GM19372 (cell line): Measurements from ENCODE around the gene VPS35L.

ENCODE experiments used
- ATAC-seq: cut with Tn5 transposase; IDR thresholded peaks from one replicate; pipeline ENCODE4 v1.9.1; 2021; ENCODE audit warnings: mild to moderate bottlenecking, low read depth, moderate library complexity; ENCODE audit not compliant: unreplicated experiment

VPS35L gene

DNA sequence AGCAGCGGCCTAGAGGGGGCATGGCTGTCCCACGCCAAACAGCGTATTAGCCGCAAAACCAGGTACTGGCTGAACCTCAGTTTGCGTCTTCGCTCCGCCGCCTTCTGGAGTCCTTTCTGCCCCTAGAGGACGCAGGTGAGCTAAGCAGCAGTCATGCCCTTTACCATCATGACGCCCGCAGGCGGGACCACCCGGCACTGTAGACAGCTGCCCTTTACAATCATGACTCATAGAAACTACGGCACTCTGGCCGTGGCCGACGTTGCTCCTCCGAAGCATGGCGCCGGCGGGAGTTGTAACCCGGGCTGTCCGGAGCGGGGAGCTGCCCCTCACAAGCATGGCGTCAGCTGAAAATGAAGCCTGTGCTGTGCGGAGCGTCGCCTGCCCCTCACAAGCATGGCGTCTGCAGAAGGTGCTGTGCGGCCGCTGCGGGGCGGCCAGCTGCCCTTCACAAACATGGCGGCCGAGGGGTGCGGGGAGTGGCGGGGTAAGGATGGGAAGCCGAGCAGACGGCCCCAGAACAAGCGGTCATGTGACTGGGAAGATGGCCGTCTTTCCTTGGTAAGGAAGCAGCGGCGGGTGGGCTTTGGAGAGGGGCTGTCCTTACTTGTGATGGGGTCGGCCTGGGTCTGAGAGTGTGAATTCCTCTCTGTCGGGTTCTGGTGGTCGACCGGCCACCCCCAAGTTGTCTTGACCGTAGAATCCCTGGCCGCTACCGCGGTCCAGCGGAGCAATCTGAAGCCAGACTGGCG, at the start of gene VPS35L:
Gene VPS35L, plus strand, starts transcription at position 518 of the 752 bp plus-strand sequence. Its CDS starts 27 bp downstream, at position 545.
- ATAC-seq, result peak; percentile 95

- no peak for ATAC-seq
These were observed 48.5 kb upstream of the VPS35L start for GRCh38 chr16:19506965-19507364.

DNA sequence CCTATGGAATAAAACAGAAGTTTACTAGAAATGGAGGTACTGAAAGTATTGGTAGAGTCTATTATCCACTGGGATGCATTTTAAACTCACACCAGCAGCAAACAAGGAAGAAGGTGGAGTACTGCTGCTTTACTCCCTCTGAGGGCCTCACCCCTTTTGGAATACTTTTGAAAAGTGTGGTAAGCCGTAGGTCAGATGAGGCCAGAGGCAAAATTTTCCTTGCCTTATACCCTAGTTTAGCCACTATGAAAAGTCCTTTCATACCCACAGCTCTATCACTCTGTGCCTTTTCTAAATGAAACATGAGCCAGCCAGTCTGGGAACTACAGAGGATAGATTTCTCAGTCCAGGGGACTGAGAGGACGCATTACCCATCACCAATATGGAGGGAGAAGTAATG, 47.6 kb upstream of the VPS35L start:
- no peak for ATAC-seq

- ATAC-seq, result no peak
These were observed 43.2 kb upstream of the VPS35L start for GRCh38 chr16:19512297-19512696.

DNA sequence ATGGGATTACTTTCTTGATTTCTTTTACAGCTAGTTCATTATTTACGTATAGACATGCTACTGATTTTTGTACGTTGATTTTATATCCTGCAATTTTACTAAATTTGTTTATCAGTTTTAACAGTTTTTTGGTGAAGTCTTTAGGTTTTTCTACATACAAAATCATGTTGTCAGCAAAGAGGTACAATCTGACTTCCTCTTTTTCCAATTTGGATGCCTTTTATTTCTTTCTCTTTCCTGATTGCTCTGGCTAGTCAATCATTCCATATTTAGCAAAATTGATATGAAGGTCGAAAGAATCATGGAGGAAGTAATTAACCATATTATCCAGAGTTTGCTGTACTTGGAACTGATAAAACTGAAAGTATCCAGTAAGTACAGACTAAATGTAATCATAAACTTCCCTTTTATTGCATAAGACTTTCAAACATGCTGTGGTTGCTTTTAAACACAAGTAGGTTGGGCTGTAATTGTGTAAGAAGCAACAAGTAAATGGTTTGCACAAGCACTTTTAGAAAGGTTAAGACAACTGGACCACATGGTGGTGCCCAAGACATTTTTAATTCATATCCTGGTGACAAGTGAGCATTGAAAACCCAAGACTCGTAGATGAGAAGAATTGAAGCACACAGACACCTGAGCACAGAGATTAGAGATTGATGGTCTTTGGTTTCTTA, 42.0 kb upstream of the VPS35L start:
- no peak for ATAC-seq

- no peak for ATAC-seq
These were observed 39.7 kb upstream of the VPS35L start for GRCh38 chr16:19515757-19516156.

DNA sequence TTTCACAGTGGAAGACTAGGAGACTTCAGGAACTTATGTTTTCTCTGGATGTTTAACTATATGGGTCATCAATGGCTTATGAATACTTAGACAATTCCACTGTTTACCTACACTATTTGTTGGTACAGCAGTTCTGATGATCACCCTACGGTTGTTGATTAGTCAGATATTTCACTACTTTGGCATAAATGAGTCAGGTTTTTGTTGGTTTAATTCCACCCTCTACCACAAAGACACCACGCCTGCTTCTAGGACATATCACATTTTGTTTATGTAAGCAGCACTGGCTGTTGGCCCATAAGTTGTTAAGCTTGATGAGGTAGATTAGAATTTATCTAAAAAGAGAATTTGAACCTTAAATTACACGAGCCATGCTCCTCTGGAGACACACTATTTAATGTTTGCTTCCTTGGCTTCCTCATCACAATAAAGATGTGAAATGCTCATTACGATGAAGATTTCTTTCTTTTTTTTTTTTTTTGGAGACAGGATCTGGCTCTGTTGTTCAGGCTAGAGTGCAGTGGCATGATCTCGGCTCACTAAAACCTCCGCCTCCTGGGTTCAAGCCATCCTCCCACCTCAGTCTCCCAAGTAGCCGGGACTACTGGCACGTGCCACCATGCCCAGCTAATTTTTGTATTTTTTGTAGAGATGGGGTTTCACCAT, 37.9 kb upstream of the VPS35L start:
- ATAC-seq, result no peak

GRCh38 chr16:19518388-19518787, 37.1 kb upstream of the VPS35L start:
- no peak for ATAC-seq

GRCh38 chr16:19520861-19521331, 34.6 kb upstream of the VPS35L start:
- ATAC-seq, result no peak

DNA sequence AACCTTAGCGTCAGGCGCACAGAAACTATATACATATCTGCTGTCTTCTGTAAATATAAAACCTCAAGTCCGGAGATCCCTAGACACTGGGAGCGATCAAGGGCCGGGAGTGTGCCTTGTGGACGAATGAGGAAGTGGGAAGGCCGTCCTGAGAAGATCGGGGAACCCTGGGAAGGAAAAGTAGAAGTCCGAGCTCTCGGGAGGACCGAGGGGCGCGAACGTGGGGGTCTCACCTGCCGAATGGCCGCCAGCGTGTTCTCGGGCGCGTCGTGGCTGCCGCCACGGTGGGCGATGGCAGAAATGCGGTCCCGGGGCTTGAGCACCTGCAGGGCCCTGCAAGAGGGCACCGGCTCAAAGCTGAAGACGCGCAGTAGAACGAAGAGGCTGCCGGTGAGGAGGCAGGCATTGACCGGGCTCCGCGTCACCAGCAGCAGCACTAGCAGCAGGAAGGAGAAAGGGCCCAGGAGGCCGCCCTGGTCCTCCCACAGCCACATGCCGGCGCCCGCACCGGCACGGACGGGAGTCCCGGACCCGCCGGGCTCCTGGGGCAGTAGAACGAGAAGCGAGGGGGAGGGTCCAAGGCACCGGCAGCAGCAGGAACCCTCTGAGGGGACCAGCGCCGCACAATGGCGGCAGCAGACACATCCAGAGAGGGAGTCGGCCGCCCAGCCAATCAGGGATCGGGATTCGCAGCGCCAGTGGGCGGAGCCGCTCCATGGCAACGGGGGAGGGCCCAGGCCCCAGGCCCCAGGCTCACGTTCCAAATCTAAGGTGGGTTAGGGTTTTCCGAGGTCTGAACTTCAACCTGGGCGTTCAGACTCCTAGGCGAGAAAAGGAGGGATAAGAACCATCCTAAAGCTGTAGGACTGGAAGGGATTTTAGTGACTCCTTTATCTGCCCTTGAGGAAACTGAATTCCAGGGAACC, 33.8 kb upstream of the VPS35L start, which contains the start of gene GDE1:
Gene GDE1, minus strand, starts transcription at position 628 of the 926 bp plus-strand sequence. Its CDS starts 134 bp downstream, at position 494.
- peak; percentile 65 for ATAC-seq

DNA sequence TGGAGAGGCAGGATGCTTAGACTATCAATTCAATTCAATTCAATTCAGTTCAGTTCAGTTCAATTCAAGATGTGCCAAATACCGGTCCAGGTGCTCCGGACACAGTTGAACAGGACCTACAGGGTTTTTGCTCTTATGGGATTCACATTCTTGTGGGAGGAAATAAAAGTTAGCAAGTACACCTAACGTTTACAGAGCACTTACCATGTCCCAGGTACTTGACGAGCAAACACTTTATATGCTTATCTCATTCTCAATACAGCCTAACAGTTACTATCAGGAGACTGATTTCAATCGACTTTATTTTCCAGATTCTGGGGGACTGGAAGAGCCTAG, 33.1 kb upstream of the VPS35L start:
- no peak for ATAC-seq

GRCh38 chr16:19522760-19523159, 32.7 kb upstream of the VPS35L start:
- ATAC-seq, result no peak

GRCh38 chr16:19523184-19523558, 32.3 kb upstream of the VPS35L start:
- no peak for ATAC-seq

- ATAC-seq, result peak; percentile 66
These were observed 31.7 kb upstream of the VPS35L start, which contains the start of gene CCP110 for GRCh38 chr16:19523559-19524355. TSS of gene CCP110 (plus strand) at chr16:19523942. CDS start at chr16:19527882, 3,940 bp downstream.

GRCh38 chr16:19524356-19524615, 31.2 kb upstream of the VPS35L start:
- no peak for ATAC-seq

- ATAC-seq, result no peak
These were observed 30.7 kb upstream of the VPS35L start for GRCh38 chr16:19524616-19525384.

DNA sequence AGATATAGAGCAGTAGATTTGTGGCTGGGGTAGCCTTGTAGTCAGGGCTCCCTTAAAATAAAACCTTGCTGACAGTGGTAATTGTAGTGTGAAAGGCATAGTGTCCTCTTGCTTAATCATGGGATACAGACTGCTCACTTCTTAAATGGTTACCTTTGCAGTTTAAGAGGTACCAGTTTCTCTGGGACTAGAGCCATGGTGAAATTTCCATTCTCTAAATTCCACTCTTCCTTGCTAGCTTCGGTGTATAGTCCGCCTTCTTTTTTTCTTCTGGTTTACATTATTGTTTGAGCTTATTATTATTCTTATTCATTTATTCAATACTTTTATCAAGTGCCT, 30.1 kb upstream of the VPS35L start:
- ATAC-seq, result no peak

DNA sequence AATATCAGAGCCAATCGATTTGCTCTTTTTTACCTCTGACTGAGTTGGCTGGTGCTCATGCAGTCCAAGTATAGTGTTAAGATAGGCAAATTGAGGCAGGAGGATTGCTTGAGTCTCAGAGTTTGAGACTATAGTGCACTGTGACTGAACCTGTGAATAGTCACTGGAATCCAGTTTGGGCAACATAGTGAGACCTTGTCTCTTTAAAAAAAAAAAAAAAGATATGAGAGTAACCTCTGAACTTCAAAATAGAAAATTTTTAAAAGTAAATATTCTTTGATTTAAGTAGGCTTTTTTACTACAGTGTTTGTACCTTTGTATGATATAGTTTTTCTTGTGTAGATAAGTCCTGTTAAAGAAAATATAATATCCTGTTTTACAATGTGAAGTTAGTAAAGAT, 28.3 kb upstream of the VPS35L start:
- ATAC-seq, result no peak

GRCh38 chr16:19528666-19529065, 26.8 kb upstream of the VPS35L start:
- no peak for ATAC-seq
